C1 segment of cervical spinal cord (tissue), 14 donors: Measurements from ENCODE around the gene JPH4.
"Not testable (repeated sequence)": the region's sequence is repeated elsewhere in the genome, so short reads cannot be mapped to it uniquely, and the experiment has no call there.

ENCODE experiments used
- DNase-seq, 14 donors: peaks; one replicate each; lab custom pipeline; 2025; lab: John Stamatoyannopoulos, UW

The JPH4 gene

DNA sequence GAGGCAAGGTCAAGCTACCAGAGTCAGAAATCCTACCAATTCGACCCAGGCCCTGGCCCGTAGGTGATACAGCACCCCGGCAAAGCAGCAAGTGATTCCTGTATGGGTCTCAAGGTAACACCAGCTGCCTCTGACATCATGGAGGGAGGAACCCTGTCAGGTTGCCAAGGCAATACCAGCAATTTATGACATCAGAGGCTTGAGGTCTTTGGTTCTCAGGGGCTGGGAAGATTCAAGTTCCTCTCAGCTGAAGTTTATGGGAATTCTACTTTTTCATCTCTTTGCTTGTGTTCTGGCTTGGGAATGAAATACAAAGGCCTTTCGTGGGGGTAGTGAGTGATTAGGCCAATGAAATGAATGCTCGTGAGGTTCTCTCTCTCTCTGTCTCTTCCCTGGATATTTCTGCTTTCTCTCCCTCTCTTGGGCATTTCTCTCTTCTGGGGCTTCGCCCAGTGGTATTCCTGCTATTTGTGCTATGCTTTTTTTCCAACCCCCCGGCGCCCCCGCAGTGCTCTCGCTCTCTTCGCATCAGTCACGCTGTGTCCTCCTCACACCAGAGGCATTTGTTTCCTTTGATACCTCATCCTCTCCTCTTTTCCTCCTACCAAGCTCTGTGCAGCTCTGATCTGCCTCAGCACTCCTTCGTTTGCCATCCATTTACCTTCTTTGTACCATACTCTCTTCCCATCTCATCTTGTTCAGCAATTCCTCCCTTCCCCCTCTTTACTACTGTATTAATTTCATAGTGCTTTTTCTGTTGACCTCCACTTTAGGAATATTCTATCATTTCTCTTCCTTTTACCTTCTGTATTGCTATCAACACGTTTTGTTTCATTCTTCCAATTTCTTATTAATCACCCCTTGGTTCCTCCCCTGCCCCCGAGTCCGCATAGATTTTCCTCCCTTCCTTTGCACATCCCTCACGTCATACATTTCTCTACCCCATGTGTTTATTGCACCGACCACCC is 30.0 kb downstream of the JPH4 start:
- peak in 1 of 14 donors; percentile 43 for DNase-seq

DNA sequence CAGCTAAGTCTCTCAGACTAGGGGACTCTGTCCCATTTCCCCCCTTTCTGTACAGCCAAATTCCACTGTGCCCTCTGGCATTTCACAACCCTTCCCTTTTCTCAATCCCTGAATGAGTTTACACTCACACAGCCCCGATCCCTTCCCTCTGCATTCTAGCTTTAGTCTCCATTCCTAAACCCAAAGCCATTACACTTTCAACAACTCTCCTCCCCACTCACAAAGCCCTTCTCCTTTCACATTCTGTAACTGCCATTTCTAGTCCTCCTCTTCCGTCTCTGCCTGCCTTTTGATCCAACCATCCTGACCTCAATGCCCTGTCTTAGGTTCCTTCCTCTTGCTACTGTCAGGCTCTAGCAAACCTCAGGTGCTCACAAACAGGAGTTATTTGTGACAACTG is 30.7 kb downstream of the JPH4 start:
- DNase-seq: no peak

DNA sequence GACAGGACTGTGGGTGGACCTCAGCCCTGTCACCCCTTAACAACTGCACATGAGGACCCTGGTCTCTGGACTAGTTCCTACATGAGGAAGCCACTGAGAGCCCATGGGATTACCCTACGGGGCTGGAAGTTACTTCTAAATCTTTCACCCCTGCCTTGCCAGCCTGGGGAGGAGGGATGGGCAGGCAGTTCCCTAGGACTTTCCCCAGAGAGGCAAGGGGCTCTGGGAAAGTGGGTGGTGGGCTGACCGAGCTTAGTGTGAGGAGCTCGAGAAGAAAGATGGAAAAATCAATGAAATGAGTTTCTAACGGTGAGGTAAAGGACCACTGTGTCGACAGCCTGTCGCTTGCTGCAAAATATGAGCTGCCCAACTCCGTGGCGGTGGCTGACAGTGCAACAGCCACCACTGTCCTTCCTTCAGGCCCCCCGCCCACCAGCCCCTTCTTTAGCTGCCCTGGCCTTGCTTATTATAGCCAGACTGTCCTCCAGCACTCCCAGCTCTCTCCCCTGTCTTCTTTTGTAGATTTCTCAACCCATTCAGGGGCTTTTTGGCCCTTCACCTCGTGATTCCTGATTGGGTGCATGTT is 32.0 kb downstream of the JPH4 start:
- no peak for DNase-seq

DNA sequence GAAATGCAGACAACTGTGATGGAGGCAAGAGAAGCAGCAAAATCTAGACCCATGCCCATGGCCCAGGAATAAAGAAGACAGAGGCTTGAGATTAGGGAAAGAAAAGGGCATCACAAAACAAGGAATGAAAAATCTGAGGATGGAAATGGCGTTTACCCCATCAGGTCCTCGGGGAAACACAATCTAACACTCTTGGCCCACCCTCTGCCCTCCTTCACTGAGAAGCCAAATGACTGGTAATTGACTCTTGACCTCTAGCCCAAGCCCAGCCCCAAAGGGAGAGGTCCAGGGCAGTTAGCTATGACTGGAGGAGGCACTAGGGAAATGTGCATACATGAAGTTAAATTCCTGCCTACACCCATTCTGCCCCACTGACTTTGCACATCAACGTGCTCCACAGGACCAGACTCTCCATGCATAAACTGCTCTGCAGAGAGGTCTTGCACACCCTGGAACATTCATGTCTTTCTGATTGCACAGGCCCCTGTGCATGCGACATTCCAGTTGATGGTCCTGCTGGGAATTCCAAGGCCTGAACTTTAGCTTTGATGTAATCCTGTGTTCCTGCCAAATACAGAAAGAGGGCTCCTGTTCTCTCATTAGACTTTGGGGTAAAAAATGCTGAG is 32.7 kb downstream of the JPH4 start:
- DNase-seq: no peak

DNA sequence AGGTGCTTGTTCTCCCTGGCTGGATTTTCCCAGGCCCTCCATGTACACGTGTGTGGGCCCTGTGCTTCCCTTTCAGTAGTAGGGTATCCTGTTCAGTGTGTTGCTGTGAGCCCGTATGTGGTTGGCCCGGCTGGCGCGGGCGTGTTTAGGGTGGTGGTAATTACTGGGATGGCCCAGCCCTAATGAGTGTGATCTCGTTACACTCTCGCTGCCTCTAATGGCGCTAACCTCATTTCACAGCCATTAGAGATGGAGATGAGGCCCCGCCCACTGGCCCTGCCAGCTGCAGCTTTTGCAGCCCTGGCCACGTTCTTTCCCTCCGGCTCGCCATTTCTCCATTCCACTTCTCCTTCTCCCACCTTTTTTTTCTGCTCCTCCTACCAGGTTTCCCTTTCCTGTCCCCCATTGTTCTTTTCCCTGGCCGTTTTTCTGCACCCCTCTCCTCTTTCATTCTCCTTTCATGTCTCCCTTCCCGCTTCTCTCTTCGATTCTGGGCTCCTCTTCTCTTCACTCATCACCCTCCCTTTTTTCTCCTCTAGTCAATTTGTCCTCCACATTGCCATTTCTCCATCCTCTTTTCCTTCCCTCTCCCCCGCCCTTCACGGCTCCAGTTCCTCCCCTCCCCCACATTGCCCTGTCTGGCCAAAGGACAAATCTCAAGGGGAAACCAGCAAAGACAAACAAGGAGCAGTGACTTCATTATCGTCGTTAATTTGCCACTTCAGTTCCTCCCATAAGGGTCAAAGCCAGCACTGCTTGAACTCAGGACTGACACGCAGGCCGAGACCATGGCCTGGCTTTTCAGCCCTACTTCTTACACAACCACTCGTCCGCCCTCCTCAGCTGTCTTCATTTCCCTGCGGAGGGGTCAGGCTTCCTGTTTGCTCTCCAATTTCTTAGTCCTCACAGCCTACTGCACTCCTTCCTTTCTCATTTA is 33.8 kb downstream of the JPH4 start:
- DNase-seq: peak in 6 of 14 donors; percentile 21 to 51 (median 30)

DNA sequence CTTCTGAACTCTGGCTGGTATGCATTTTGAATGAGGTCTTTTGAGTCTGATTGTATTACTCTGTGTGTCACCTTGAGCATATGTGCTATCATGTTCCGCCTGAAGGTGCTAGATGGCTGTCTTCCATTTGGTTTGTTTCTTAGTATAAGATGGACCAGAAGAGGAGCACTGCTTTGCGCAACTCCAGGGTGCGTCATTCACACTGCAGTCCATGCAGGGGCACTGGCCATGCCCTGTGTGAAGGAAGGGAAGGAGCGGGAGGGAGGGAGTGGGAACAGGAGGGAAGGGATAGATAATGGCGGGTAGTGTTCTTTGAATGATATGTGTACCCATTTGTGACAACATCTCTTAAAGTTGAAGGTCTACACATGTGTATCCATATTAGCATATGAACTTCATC is 35.2 kb downstream of the JPH4 start:
- no peak for DNase-seq

DNA sequence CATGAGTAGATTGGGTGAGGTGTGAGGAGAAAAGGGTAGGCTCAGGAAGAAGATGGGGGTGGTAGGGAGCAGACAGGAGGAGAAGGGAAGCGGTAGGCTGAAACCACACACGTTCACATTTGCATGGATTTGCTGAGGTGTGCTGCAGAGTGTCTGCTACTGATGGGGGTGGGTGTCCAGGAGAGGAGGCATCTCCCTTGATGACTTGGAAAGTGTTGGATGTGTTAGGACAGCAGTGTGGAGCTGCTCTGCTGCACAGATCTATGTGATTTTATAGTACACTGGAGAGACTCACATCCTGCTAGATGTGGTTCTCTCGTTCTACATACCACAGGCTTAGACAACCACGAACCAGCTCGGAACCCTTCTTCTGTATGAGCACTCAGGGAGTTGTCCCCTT is 36.3 kb downstream of the JPH4 start:
- DNase-seq: no peak

DNA sequence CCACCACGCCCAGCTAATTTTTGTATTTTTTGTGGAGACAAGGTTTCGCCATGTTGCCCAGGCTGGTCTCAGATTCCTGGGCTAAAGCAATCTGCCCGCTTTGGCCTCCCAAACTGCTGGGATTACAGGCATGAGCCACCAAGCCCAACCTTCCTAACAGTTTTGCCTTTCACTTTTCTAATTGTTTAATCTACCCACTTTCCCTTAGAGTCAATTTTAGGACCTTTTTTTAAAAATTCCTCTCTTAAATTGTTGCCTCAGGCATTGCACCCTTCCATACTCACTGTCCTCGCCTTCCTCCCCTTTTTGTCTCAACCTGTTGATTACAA is 38.5 kb downstream of the JPH4 start:
- DNase-seq: no peak

DNA sequence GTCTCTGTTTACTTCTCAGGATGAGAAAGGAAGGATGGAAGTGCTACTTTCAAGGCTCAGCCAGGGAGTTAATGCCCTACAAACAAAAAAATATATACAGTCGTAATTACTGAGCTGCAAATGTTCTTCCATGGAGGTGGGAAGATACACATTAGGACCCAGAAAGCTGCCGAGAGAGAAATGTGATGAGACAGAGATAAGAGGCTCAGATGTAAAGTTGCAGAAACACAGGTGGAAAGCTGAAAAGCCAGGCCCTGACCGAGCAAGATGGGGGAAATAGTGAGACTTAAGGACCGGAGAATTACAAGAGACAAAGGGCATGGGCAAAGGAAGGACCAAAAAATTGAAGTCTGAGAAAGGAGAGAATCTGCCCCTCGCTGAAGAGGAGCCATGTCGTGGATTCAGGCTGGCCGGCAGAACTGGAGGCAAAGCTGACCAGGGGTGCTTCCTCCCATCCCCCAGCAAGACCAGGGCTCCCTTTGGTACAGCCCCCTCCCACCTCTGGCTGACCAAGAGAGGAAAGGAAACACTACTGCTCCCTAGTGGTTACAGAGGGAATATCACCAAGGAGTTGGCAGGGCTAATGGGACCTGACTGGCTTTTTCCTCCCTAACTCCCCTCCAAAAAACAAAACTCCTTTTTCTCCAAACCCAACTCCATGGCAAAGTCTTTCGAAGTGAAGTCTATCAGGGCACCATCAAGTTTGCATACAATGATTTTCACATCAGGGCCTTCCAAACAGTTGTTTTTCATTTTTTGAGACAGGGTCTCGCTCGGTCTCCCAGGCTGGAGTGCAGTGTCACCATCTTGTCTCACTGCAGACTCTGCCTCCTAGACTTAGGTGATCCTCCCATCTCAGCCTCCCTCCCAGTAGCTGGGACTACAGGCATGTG is 39.1 kb downstream of the JPH4 start:
- peak in 9 of 14 donors; percentile 22 to 70 (median 43) for DNase-seq

DNA sequence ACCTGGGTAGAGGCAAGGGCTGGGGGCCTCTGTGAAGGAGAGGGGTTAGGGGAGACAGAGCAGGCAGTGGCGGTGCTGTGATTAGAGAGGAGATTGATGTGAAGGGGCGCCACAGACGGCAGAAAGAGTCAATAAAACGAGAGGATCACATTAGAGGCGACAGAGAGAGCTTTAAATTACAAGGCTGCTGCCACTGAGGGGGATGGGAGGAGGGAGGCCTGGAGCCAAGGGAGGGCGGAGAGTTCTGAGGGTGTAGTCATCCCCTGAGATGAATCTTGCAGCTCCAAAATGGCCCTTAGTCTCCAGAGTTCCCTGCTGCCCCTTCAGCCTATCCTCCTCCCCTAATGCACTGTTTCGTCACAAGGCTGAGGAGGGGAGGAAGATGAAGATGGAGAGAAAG is 39.8 kb downstream of the JPH4 start:
- peak in 8 of 14 donors; percentile 10 to 62 (median 34) for DNase-seq

DNA sequence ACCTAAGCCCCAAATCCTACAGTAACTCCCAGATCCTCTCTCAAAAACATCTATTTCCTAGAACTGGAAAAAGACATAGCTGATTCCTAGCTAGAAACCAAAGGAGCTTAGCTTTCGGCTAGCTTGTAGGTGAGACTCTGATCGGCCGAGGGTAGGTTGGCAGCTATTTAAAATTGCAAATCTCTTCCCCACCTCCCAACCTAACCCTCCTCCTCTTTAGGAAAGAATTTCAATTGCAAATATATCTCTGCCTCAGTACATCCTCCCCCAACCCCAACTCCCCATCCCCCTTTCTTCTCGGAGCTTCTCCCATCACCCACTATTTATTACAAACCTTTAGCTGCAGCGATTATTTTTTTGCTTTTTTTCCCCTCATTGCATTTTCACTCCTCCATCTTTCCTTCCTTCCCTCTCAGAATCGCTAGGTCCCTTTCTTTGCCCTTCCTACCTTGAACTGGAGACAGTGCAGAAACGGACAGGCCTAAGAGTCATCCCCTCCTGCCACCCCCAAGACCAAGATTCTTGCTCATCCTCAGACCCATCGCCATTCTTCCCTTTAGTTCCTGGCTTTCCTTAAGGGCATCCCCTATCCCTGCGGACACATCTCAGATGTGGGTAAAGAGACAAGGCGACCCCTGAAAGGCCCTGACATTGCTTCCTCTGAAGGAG is 40.4 kb downstream of the JPH4 start:
- DNase-seq: no peak

DNA sequence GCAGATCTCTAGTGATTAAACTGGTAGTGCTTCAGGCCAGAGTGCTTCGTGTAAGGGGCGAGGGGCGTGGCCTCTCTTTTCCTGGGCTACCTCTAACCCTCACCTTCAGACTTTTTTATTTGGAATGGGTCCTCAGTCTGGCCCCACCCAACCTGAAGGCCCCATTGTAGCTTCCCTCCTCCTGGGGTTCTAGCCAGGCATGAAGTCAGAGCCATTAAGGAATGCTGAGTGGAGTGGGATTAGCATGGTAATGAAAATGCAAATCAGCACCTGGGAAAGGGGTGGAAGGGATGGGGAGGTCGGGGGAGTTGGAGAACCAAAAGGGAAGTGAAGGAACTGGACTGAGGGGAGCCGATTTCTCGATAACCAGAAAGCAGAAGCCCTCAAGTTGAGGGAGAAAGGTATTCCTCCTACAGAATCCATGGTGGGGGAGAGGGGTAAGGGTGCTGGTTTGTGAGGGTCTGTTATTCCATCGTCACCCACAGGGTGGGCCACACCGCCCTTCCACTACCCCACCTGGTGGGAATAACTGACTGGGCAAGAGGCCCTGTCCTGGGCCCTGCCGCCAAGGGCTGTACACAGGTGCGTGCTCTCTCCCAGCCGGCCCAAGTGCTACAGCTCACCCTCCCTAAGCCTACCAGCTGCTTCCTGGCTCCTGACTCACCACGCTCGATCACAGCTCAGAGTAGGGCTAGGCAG is 41.1 kb downstream of the JPH4 start:
- peak in 1 of 14 donors; percentile 61 for DNase-seq

DNA sequence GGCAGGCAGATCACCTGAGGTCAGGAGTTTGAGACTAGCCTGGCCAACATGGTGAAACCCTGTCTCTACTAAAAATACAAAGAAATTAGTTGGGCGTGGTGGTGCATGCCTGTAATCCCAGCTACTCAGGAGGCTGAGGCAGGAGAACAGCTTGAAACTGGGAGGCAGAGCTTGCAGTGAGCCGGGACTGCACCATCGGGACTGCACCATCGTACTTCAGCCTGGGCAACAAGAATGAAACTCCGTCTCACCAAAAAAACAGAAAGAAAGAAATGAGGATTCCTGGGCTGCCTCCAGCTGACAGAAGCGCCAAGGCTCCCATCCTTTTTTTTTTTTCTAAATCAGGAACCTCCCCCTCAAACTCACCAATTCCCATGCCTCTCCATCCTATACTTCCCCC is 41.7 kb downstream of the JPH4 start:
- DNase-seq: not testable (repeated sequence)

DNA sequence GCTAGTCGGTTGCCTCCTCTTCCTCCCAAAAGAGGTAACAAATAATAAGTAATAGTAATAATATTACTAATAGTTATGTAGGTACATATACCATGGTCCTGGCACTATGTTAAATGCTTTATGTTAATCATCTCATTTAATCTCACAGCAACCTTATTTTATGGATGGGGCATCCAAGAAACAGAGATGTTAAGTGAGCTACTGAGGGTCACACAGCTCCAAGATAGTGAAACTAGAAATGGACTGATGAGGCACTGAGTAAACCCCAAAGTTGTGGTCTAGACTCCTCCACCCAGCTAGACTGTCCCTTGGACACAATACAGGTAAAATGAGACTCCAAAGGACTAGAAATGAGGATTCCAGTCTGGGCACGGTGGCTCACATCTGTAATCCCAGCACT is 42.1 kb downstream of the JPH4 start:
- DNase-seq: no peak

DNA sequence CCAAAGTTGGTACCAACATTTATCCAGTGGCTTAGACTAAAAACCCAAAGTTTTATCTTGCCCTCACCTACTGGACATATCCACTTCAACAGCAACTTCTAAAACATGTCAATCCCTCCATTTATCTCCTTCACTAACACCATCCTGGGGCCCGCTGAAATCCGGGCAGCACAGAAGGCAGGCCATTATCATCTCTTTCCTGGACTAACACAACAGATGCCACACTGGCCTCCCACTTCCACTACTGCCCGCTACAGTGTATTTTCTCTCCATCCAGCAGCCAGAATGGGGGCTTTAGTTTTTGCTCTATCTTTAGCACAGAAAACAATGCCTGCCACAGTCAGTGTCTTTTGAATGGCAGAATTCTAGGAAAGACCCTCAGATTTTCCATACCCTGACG is 42.6 kb downstream of the JPH4 start:
- peak in 1 of 14 donors; percentile 60 for DNase-seq

DNA sequence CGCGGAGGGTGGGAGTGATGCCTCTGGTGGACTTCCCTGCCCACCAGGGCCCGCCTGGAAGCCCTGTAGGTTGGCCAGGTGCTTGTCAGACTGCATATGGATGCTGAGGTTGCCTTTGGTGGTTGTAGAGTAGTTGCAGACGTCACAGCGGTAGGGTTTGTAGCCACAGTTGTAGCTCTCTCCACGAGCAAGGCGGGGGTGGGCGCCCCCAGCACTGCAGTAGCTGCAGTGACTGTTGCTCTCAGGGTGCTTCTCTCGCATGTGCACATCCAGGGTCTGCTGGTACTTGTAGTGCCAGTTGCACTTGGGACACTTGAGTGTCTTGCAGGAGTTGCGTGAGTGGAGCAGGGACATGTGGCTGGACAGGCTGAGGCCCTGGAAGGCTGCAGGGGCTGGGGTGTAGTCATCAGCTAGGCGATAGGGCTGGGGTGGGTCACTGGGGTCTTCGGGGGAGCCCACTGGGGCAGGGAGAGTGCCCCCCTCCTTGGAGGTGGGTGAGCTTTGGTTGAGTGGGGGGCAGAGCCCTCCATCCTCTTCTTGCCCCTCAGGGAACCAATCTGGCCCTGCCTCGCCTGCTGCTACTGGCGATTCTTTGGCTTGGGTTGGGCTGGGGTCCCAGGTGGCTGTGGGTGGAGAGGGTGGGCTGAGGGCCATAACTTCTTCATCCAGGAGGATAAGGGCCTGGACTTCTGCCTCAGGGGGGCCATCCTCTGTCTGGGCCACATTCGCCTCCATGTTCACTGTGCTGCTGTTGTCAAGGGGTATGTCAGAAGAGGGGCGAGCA is 44.7 kb downstream of the JPH4 start:
- DNase-seq: no peak

DNA sequence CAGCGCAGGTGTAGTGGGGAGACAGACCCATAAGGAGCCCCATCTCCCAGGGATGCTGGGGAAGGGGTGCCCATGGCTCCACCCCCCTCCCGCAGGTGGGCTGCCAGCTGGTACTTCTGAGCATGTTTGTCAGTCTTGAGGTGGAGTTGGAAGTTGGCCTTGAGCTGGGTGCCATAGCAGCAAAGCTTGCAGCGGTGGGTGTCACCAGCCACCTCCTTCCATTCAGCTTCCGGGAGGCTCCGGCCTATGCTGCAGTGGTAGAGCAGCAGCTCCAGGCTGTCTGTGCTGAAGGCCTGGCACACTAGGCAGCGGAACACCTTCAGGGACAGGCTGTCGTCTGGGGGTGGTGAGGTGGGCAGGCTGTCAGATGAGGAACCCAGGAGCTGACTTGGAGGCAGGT is 45.9 kb downstream of the JPH4 start:
- no peak for DNase-seq

DNA sequence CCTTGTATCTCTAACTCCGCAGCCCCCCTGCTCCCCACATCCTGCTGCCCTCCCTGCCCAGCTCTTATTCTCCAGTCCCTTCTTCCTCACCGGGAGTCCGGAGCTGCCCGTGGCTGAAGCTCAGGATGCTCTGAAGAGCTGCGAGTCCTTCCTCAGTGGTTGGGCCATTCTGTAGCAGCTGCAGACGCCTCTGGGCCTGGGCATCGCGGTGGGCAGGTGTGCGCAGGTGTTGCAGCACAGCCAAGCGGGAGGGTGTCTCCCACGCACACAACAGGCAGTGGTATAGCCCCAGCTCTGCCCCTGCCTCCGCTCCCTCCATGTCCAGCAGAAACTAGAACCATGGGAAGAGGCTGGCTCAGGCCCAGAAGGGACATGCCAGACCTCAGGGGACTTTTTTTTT is 47.2 kb downstream of the JPH4 start:
- DNase-seq: no peak
